ENCODE data around the gene ERICH4. TPM values are rescaled to one million over a fixed set of nuclear protein-coding genes. Genes with fewer than 3 reads are reported as not detected.

Gene ERICH4
- total RNA-seq, 1 donor from 2014 or later, result not detected

DNA sequence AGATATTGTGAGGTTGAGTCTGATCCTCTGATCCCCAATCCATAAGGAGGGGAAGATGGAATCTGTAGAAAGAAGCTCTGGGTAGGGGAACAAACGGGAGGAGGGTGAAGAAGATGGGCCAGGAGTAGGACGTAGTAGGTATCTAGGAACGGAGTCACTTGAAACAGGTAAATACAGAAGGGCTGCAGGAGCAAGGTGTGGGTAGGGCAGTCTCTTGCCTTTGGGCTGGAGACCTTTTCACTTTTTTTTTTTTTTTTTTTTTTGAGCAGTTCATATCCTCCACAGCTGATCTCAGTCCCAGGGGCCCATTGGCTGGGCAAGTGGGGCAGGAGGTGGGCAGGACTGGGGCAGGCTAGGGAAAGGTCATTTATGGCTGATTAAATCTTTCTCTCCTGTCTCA is 43.9 kb upstream of the ERICH4 start:
- Mint-ChIP-seq H3K36me3 (peaks cover 7% of the 10 kb centered on the region), H3K9me3 (no peaks in the 10 kb centered on the region), H3K27me3 (ENCODE audit: low read depth) (no peaks in the 10 kb centered on the region), H3K4me3 (peak overlapping the region; percentile 100), H3K27ac (peak overlapping the region; percentile 100), H3K4me1 (peaks cover 35% of the 10 kb centered on the region)
- TF ChIP-seq, protein P1, sequence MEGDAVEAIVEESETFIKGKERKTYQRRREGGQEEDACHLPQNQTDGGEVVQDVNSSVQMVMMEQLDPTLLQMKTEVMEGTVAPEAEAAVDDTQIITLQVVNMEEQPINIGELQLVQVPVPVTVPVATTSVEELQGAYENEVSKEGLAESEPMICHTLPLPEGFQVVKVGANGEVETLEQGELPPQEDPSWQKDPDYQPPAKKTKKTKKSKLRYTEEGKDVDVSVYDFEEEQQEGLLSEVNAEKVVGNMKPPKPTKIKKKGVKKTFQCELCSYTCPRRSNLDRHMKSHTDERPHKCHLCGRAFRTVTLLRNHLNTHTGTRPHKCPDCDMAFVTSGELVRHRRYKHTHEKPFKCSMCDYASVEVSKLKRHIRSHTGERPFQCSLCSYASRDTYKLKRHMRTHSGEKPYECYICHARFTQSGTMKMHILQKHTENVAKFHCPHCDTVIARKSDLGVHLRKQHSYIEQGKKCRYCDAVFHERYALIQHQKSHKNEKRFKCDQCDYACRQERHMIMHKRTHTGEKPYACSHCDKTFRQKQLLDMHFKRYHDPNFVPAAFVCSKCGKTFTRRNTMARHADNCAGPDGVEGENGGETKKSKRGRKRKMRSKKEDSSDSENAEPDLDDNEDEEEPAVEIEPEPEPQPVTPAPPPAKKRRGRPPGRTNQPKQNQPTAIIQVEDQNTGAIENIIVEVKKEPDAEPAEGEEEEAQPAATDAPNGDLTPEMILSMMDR (IDR thresholded peaks at IDR 0.05; ENCODE audit: unreplicated experiment), result no peak
- DNase-seq (ENCODE audit: low spot score in 2 of 2, unreplicated experiment in 2 of 2), result no peak

DNA sequence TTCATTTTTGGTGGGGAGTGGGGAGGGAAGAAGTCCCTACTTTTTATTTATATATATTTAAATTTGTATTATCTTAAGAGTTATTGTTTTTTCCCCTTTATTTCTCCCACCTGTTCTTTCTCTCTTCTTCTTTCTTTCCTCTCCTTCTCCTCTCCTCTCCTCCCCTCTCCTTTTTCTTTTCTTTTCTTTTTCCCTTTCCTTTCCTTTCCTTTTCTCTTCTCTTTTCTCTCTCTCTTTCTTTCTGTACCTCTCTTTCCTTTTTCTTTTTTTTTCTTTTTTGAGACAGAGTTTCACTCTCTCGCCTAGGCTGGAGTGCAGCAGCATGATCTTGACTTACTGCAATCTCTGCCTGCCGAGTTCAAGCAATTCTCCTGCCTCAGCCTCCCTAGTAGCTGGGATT is 43.4 kb upstream of the ERICH4 start:
- H3K27me3 Mint-ChIP-seq (ENCODE audit: low read depth), result no peaks in the 10 kb centered on the region
- H3K4me3 Mint-ChIP-seq, result peak overlapping the region; percentile 36
- peaks cover 7% of the 10 kb centered on the region for H3K36me3 Mint-ChIP-seq
- H3K9me3 Mint-ChIP-seq, result no peaks in the 10 kb centered on the region
- TF ChIP-seq, protein P1 (IDR thresholded peaks at IDR 0.05; ENCODE audit: unreplicated experiment), result no peak
- H3K27ac Mint-ChIP-seq, result peak overlapping the region; percentile 8
- no peak for DNase-seq (ENCODE audit: low spot score in 2 of 2, unreplicated experiment in 2 of 2)
- peaks cover 35% of the 10 kb centered on the region for H3K4me1 Mint-ChIP-seq

DNA sequence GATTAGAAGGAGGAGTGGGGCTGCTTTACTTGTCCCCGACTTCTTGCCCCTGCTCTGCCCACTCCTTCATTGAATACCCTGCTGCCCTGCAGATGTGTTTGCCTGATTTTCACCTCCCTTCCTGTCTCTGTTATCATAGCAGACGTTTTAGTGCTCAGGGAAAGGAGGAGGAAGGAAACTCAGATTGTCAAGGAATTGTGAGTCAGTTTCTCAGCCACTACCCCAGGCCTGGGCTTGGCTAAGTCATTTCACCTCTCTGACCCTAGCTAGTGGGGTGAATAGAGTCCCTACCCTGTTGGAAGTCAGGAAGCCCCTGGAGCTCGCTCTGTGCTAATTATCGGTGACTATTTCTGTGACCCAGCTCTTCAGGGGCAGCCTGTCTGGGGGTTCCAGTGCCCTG is 41.5 kb upstream of the ERICH4 start:
- Mint-ChIP-seq H3K9me3 (no peaks in the 10 kb centered on the region), H3K4me3 (no peak overlapping the region), H3K4me1 (peaks cover 24% of the 10 kb centered on the region), H3K36me3 (peaks cover 7% of the 10 kb centered on the region), H3K27me3 (ENCODE audit: low read depth) (no peaks in the 10 kb centered on the region), H3K27ac (no peak overlapping the region)
- TF ChIP-seq, protein P1 (IDR thresholded peaks at IDR 0.05; ENCODE audit: unreplicated experiment), result no peak
- no peak for DNase-seq (ENCODE audit: low spot score in 2 of 2, unreplicated experiment in 2 of 2)

DNA sequence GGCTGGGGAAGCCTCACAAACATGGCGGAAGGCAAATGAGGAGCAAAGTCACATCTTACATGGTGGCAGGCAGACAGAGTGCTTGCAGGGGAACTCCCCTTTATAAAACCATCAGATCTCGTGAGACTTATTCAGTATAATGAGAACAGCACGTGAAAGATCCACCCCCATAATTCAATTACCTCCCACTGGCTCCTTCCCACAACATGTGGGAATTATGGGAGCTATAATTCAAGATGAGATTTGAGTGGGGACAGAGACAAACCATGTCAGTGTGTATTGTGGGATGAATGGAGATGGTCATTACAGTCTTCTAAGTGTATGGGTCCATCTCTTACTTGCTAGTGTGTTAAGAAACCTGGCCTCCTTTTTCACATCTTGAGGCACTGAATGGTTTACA is 40.9 kb upstream of the ERICH4 start:
- Mint-ChIP-seq H3K4me1 (peaks cover 21% of the 10 kb centered on the region), H3K9me3 (no peaks in the 10 kb centered on the region), H3K36me3 (peaks cover 7% of the 10 kb centered on the region), H3K27me3 (ENCODE audit: low read depth) (no peaks in the 10 kb centered on the region), H3K4me3 (no peak overlapping the region), H3K27ac (no peak overlapping the region)
- no peak for DNase-seq (ENCODE audit: low spot score in 2 of 2, unreplicated experiment in 2 of 2)
- TF ChIP-seq, protein P1 (IDR thresholded peaks at IDR 0.05; ENCODE audit: unreplicated experiment), result no peak

DNA sequence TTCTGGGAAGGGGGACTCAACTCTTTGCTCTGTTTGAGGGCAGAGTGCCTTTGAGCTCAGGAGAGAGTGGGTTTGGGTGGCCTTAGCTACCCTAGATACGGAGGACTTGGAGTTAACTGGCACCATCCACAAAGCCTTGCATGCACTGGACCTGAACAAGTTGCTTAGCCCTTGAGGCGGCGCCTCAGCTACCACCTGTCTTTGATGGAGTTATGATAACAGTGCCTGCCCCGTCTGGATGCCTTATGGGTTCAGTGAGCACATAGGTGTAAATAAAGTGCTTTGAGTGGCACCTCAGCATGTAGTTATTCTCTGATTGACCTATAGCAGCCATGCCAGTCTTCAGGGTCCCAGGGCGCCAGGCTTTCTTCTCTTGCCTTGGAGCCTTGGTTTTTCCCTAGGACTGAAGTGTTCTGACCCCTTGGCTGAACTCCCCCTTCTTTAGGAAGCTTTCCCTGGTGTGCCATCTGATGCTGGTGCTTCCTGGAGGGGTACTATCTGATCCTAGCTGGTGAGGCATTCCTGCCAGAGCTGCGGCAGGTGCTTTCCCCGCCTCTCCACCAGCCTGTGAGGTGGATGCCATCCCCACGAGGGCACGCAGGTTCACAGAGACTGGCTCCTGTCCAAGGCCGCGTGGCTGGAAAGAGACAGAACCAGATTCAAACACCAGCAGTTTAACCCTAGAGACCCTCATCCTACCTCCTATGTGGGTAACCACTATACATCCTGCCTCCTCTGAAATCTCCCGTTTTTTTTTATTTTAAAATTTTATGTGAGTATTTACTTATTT is 39.6 kb upstream of the ERICH4 start:
- TF ChIP-seq, protein P1 (IDR thresholded peaks at IDR 0.05; ENCODE audit: unreplicated experiment), result no peak
- H3K27me3 Mint-ChIP-seq (ENCODE audit: low read depth), result no peaks in the 10 kb centered on the region
- peaks cover 17% of the 10 kb centered on the region for H3K4me1 Mint-ChIP-seq
- H3K4me3 Mint-ChIP-seq, result no peak overlapping the region
- H3K9me3 Mint-ChIP-seq, result no peaks in the 10 kb centered on the region
- H3K36me3 Mint-ChIP-seq, result peaks cover 7% of the 10 kb centered on the region
- no peak for DNase-seq (ENCODE audit: low spot score in 2 of 2, unreplicated experiment in 2 of 2)
- no peak overlapping the region for H3K27ac Mint-ChIP-seq
